GM06990 (cell line): ENCODE measurements around the gene ZNF526.

ENCODE experiments used
- DNase-seq: peaks from one replicate; pipeline ENCODE4 v3.0.0-alpha.2; 2011; ENCODE audit not compliant: insufficient read length; ENCODE audit errors: extremely low read depth
- H3K27me3 ChIP-seq: replicated peaks from 2 replicates; pipeline ENCODE4 v1.6.0; 2011; ENCODE audit warnings: low read length; ENCODE audit not compliant: control insufficient read depth, insufficient read depth
- H3K36me3 ChIP-seq: 2 replicates; pipeline ENCODE4 v1.5.1; 2011; ENCODE audit warnings: low read length; ENCODE audit not compliant: control insufficient read depth, insufficient read depth
- H3K4me3 ChIP-seq: replicated peaks from 2 replicates; pipeline ENCODE4 v1.5.1; 2011; ENCODE audit warnings: low read depth, mild to moderate bottlenecking, control low read depth, low read length
- CTCF ChIP-seq: IDR thresholded peaks from 2 replicates; pipeline ENCODE4 v1.5.1; 2011; ENCODE audit warnings: low read length, control low read depth, mild to moderate bottlenecking, inconsistent platforms; ENCODE audit not compliant: insufficient read depth, poor library complexity, severe bottlenecking

The ZNF526 gene

DNA sequence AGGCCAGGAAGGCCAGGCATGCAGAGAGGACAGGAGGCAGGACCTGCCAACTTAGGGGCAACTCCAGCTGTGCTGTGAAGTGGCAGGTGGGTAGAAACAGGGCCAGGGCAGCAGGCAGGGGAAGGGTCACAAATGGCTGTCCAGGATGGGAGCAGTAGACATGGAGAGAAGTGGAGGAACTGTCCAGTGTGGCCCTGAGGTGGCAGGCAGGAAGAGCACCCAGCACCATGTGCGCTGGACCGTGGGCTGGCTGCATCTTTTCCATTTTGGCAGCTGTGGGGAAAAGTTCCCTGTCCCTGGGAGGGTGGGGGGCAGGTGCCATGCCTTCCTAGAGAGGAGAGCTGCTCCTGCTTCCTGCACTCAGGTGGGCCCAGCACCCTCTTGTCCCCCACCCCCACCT is 16.4 kb upstream of the ZNF526 start:
- Histone ChIP-seq H3K27me3 (no peaks in the 10 kb centered on the region), H3K4me3 (no peak overlapping the region), H3K36me3 (peaks cover 40% of the 10 kb centered on the region)
- DNase-seq = no peak
- no peak for TF ChIP-seq CTCF

DNA sequence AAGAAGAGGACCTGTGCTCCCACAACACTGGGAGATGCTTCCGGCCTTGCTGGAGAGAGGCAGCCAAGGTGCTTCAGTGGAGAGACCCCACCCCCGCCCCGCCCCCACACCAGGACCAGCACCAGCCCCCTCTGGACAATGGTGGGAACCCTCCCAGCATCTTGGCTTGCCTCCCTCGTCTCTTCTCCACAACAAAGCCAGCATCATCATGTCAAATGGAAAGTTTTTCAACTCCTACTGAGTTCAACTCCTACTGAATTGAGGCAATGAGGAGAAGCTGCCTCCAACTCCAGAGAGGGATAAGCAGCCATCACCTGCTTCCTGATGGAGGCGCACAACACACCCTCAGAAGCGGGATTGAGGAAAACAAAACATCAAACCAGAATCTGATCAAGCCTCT is 15.4 kb upstream of the ZNF526 start:
- Histone ChIP-seq H3K36me3 (peaks cover 41% of the 10 kb centered on the region), H3K27me3 (no peaks in the 10 kb centered on the region)
- DNase-seq = no peak

DNA sequence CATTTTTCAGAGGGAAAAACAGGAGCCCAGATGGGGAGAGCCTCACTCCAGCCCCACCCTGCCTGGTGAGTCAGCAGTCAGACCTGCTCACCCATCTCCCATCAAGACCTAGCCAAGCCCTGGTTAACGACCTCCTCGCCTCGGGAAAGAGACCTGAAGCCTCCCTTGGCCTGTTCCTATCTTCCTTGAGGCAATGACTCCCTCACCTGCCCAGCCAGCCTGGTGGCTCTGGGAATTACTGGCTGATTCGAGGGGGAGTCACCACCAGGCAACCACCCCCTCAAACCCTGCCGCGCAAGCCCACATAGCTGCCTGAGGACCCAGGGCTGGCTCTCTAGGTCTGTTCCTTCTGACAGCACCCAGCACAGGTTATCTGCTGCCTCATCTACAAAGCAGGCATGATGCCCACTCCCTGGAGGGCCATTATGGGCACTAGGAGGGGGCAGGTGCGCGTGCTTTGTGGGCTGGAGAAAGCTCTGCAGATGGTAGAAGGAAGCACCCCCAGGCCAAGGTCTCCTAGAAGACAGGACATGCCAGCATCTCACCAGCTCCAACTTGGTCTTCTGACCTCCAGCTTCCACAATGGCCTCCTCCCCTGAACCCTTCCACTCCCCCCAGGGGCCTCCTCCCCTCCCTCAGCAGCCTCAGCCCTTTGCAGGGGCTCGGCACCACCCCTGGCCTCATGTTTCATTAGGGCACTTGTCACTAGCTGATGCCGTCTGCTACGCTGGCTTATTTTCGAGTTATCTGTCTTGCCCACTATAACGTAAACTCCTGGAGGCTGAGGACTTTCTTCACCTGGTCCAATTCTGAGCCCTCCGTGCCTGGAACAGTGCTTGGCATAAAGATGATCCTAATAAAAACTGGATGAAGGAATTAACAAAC is 13.0 kb upstream of the ZNF526 start:
- H3K4me3 ChIP-seq = no peak overlapping the region
- peaks cover 43% of the 10 kb centered on the region for H3K36me3 ChIP-seq
- no peaks in the 10 kb centered on the region for H3K27me3 ChIP-seq
- TF ChIP-seq CTCF = no peak
- no peak for DNase-seq

More for the DNA sequence above, 15.4 kb upstream of the ZNF526 start:
- no peak overlapping the region for H3K4me3 ChIP-seq
- no peak for TF ChIP-seq CTCF

GRCh38 chr19:42207767-42208271 is 12.3 kb upstream of the ZNF526 start:
- no peak for TF ChIP-seq CTCF
- no peaks in the 10 kb centered on the region for H3K27me3 ChIP-seq
- H3K36me3 ChIP-seq = peaks cover 41% of the 10 kb centered on the region
- H3K4me3 ChIP-seq = no peak overlapping the region
- no peak for DNase-seq

- no peak for TF ChIP-seq CTCF
- no peak for DNase-seq
- Histone ChIP-seq H3K27me3 (no peaks in the 10 kb centered on the region), H3K4me3 (no peak overlapping the region), H3K36me3 (peaks cover 36% of the 10 kb centered on the region)
Observed at GRCh38 chr19:42208612-42209011, 11.5 kb upstream of the ZNF526 start.

DNA sequence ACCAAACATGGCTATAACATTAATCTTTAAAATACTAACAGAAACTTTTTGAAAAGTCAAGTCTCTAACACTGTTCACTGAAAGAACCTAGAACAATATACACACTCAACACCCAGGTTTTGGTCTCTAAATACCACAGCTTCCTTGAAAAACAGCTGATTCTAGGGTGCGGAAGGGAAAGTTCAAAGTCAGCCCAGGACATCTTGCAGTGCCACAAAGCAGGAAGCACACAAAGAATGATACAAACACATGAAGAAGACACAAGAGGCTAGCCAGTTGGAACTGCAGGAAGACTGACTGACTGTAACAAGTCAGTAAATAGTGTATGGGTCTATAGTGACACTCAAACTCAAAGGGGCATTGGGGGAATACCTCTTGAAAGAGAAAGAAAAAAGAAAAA is 7.2 kb upstream of the ZNF526 start:
- TF ChIP-seq CTCF = no peak
- Histone ChIP-seq H3K4me3 (no peak overlapping the region), H3K36me3 (peaks cover 20% of the 10 kb centered on the region), H3K27me3 (no peaks in the 10 kb centered on the region)
- no peak for DNase-seq
